Urinary bladder (tissue), 4 donors: ENCODE measurements around the gene TRIM71. TPM values are rescaled to one million over a fixed set of nuclear protein-coding genes. Genes with fewer than 3 reads are reported as not detected.
"Not testable (repeated sequence)": the region's sequence is repeated elsewhere in the genome, so short reads cannot be mapped to it uniquely, and the experiment has no call there.

ENCODE experiments used
- DNase-seq: peaks from one replicate; pipeline ENCODE4 v3.0.0-alpha.2; 2015; ENCODE audit errors: extremely low spot score
- H3K27ac ChIP-seq: one replicate; pipeline ENCODE4 v1.5.1; 2013; ENCODE audit warnings: low read depth, mild to moderate bottlenecking, moderate library complexity
- H3K36me3 ChIP-seq: one replicate; pipeline ENCODE4 v1.6.1; 2013; ENCODE audit warnings: mild to moderate bottlenecking, moderate library complexity; ENCODE audit not compliant: insufficient read depth
- H3K4me1 ChIP-seq: one replicate; pipeline ENCODE4 v1.6.1; 2013; ENCODE audit warnings: mild to moderate bottlenecking, moderate library complexity; ENCODE audit not compliant: insufficient read depth
- H3K4me3 ChIP-seq: one replicate; pipeline ENCODE4 v1.5.1; 2013; ENCODE audit warnings: low read depth, low read length
- WGBS: extraction: QIAGEN DNeasy Blood & Tissue Kit; methylation state at CpG from one replicate; pipeline ENCODE4 v1.1.7; 2013; 5-methylcytosine and 5-hydroxymethylcytosine counted together
- polyA plus RNA-seq: library from polyadenylated mRNA; stranded (reverse); fragments of 200-250 nt; gene quantifications from one replicate; pipeline ENCODE4 v1.2.3, GENCODE V29; 2013
- total RNA-seq: library from RNA; depleted of rRNA; stranded (reverse); fragments of >200 nt; gene quantifications from one replicate; pipeline ENCODE4 v1.2.3, GENCODE V29; 2014
- donor health status: healthy with polysubstance abuse.
- donor health status: healthy.

The TRIM71 gene
- total RNA-seq (0.74 TPM), polyA plus RNA-seq (not detected)

DNA sequence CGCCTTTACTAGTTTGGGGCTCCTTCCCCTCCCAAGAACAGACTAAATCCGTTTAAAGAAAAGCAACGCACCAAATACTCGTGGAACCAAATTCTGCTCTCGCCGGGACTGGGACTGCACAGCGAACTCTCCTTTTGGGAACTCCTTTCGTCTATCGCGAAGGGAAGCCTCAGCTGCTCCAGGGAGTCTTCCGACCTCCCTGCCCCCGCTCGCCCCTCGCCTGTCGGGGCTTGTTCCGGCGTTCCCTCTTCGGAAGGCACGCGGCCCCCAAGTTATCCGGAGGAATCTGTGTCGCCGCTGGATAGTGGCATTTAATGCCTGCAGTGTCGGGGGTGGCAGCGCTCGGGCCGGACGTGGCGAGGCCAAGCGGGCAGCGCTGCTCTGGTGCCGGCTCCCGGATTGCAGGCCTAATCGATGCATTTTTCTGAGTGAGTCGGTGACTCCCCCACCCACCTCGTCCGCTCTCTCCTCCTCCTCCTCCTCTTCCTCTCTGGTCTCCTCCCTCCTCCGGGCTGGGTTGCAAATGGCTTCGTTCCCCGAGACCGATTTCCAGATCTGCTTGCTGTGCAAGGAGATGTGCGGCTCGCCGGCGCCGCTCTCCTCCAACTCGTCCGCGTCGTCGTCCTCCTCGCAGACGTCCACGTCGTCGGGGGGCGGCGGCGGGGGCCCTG lies at the start of gene TRIM71:
Gene TRIM71, plus strand, starts transcription at position 440 of the 671 bp plus-strand sequence. Its CDS starts 84 bp downstream, at position 524.
- DNase-seq: no peak
- no peaks in the 10 kb centered on the region for H3K36me3 ChIP-seq
- no peak within 1 kb of the TSS for H3K27ac ChIP-seq
- H3K4me3 ChIP-seq: peak within 1 kb of the TSS; percentile 45
- WGBS: under 1% methylated on average over 59 of the region's 59 CpGs
- peaks cover 3% of the 10 kb centered on the region for H3K4me1 ChIP-seq

DNA sequence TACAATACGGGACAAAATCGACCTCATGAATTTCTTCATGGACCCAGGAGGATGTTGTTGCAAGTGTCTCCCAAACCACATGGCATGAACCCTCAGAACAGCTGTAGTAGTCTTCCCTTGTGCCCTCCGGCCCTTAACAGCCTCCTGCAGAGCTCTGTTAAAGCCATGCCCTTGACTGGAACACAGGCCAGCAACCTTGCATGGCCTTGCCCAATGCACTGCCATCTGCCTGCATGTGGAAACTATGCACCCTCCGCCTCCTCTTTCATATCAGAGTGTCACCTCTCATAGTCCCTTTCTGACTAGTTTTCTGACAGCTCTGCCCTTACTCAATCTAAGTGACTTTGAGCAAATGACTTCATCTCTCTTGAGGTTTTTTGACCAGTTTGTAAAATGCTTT lies 39.4 kb upstream of the TRIM71 start:
- no peak for DNase-seq
- H3K4me3 ChIP-seq: no peak overlapping the region
- H3K4me1 ChIP-seq: no peaks in the 10 kb centered on the region
- no peaks in the 10 kb centered on the region for H3K36me3 ChIP-seq
- no peak overlapping the region for H3K27ac ChIP-seq
- 91% methylated on average over 4 of the region's 4 CpGs for WGBS

DNA sequence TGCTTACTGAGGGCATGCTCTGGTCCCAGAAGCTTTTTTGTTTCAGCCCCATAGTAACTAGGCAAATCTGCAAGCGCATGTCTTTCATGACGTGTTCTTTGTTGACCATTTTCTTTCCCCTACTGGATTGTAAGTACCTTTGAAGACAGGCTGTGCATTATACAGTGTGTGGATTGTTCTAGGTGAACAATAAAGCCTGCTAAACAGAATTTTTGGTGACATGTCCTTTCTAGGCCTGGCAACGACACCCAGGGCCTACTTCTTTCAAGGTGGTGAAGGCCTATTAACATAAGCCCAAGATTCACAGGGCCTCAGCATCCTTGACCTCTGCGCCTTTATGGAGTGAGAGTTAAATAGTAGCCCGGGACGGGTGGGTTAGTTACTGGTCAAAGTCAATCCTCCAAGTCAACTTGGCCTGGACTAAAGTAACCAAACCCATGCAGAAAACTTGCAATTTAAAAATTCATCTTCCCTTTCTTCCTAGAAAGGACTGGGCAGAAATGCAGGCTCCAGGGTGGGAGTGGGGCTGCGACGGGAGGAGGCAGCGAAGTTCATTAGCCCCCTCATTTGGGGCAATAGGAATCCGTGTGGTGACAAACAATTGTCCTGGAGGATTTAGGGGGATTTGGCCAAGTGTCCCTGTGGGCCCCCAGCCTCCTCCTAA lies 37.6 kb upstream of the TRIM71 start:
- DNase-seq: no peak
- Histone ChIP-seq H3K27ac (no peak overlapping the region), H3K36me3 (no peaks in the 10 kb centered on the region), H3K4me1 (no peaks in the 10 kb centered on the region), H3K4me3 (no peak overlapping the region)
- WGBS: 90% methylated on average over 10 of the region's 10 CpGs

DNA sequence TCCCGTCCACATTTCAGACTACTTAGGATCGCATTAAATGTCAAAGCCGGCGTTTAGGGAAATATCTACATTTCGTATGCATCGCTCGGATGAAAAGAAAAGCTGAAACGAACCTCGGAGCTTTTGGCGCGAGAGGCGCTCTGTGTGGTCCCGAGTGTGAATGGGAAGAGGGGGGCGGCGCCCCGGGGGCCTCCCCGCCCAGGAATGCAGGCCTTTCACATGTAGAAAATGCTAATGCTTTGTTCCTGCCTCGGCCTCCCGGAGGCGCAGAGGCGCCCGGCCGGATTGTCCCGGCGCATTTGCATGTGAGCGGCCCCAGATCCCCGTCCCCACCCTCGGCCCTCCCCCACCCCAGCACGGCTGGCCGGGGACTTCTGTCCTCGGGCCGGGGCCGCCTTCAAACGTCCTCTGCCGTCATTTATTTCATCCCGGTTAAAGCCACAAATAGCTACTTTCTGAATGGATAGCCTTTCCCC lies 37.0 kb upstream of the TRIM71 start:
- no peaks in the 10 kb centered on the region for H3K36me3 ChIP-seq
- WGBS: 5% methylated on average over 36 of the region's 36 CpGs
- no peak overlapping the region for H3K27ac ChIP-seq
- H3K4me1 ChIP-seq: no peaks in the 10 kb centered on the region
- DNase-seq: no peak
- peak overlapping the region; percentile 32 for H3K4me3 ChIP-seq

DNA sequence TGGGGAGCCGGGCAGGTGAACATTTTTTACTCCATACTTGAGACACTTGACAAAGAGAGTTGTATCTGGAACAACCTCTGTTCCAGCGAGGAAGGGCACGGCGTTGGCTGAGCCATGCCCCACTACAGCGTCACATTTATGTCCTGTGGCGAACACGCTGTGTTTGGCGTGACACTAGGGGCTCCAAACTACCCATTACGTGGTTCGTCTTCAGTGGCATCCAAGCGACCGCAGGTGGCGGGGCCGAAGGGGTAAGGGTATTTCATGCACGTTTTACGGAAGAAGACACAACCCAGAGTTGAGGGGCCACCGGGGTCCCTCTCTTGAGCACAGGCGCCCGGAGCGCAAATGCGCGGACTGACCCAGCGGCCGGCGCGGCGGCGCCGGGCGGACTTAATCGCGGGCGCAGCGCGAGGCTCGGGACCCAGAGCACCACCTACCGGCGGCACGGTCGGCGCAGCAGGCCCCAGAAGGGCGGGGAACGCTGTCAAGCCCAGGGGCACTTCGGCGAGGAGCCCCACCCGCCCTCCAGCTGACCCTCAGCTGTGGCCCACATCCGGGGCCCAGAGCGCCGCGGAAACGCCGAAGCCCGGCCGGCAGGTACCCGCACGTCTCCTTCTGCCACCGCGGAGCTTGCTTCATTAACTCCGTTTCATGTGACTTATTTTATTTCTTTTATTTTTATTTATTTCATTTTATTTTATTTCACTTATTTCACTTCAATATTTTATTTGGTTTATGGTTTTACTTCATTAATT lies 36.4 kb upstream of the TRIM71 start:
- 3% methylated on average over 59 of the region's 59 CpGs for WGBS
- peak; percentile 31 for DNase-seq
- Histone ChIP-seq H3K36me3 (no peaks in the 10 kb centered on the region), H3K4me3 (peak overlapping the region; percentile 32), H3K4me1 (no peaks in the 10 kb centered on the region), H3K27ac (no peak overlapping the region)

DNA sequence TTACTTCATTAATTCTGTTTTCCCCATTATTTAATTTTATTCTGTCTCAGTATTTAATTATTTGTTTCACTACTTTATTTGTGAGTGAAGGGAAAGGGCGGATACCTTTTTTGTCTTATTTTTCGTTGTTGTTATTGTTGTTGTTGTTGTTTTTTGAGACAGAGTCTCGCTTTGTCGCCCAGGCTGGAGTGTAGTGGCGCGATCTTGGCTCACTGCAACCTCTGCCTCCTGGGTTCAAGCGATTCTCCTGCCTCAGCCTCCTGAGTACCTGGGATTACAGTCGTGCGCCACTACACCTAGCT lies 35.9 kb upstream of the TRIM71 start:
- DNase-seq, H3K4me1 ChIP-seq, H3K27ac ChIP-seq, H3K4me3 ChIP-seq, H3K36me3 ChIP-seq: not testable (repeated sequence)
- 94% methylated on average over 9 of the region's 9 CpGs for WGBS

DNA sequence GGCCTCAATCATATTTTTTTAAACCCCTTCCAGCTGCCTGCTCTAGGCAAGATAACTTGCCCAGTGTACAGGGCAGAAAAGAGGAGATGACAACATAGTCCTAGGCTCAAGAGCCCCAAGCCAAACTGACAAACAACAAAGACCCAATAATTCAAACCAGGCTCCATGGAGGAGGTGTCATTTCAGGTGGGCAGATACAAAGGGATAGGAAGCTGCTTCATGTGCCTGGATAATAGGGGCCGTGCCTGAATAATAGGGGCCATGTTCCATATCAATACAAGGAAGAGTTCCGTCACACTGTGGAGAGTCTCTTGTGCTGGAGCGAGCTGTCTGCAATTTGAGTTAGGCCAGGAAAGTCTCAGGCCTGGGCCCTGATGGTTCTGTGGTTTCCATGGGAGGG lies 35.4 kb upstream of the TRIM71 start:
- no peak overlapping the region for H3K4me3 ChIP-seq
- WGBS: 94% methylated on average over 3 of the region's 3 CpGs
- H3K36me3 ChIP-seq: no peaks in the 10 kb centered on the region
- no peaks in the 10 kb centered on the region for H3K4me1 ChIP-seq
- no peak for DNase-seq
- H3K27ac ChIP-seq: no peak overlapping the region

DNA sequence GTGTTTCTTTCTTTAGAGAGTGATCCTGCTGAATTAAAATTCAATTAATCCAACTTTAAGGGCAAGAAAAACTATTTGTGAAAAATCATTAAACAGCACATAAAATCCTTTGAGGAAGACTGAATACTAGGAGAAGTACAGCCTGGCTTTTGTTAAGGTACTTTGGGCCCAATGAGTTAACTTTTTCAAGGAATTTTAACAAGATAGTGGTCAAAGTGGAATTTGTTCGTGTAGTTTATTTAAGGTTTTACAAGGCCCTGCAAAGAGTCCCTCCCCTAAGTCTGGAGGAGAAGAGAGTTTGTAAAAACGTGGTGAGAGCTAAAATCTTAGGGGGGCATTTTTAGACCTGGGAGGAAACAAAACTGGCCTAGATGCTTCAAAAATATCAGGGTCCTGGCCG lies 26.0 kb upstream of the TRIM71 start:
- H3K27ac ChIP-seq: no peak overlapping the region

DNA sequence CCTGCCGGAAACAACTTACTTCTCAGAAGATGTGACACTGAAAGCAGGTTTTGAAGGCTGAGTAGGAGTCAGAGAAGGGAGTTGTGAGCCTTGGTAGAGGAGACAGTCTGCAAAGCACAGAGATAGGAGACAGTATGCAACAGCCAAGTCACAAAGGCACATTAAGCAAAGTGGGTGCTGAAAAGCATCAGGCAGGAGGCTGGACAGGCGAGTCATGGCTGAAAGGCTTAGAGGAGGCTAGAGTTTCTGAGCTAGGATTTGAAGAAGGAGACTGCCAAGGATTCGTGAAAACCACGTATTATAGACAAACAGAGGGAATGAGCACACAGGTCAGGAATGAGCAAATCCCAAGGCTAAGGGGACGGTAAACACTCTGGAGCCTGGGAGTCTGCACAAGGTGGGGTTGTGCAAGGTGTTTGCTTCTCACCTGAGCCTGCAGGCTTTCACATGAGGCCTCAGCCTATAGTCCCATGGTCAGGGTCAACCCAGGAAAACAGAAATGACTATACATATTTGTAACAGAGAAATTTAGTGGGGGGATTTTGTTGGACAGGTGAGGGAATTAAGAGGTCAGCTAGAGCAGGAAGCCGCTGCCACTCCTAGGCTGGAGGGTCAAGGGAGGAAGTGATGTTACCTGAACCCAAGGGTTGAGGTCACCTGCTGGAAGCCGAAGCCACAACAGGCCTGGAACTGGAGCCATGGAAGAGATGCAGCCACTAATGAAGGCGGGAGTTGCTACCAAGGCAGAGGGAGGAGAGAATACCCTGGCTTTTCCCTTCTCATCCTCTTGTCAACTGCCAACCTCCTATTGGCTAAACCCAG lies 23.1 kb upstream of the TRIM71 start:
- Histone ChIP-seq H3K27ac (no peak overlapping the region), H3K4me3 (no peak overlapping the region), H3K4me1 (no peaks in the 10 kb centered on the region), H3K36me3 (no peaks in the 10 kb centered on the region)
- DNase-seq: no peak
- WGBS: 72% methylated on average over 8 of the region's 8 CpGs

More for the DNA sequence above, 26.0 kb upstream of the TRIM71 start:
- WGBS: 36% methylated on average over 3 of the region's 3 CpGs
- Histone ChIP-seq H3K4me1 (no peaks in the 10 kb centered on the region), H3K36me3 (no peaks in the 10 kb centered on the region), H3K4me3 (no peak overlapping the region)
- DNase-seq: peak; percentile 48

DNA sequence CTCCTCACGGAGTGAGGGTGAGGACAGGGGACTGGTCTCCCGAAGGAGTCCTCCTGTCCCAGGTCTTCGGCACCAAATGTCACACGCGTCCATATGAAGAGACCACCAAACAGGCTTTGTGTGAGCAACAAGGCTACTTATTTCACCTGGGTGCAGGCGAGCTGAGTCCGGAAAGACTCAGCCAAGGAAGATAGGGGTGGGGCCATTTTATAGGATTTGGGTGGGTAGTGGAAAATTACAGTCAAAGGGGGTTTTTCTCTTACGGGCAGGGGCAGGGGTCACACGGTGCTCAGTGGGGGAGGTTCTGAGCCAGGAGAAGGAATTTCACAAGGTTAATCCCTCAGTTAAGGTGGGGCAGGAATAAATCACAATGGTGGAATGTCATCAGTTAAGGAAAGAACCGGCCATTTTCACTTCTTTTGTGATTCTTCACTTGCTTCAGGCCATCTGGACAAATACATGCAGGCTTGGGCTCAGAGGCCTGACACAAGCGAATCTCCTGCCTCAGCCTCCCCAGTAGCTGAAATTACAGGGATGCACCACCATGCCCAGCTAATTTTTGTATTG lies 21.3 kb upstream of the TRIM71 start:
- H3K4me3 ChIP-seq, DNase-seq, H3K27ac ChIP-seq, H3K4me1 ChIP-seq, H3K36me3 ChIP-seq: not testable (repeated sequence)
- 83% methylated on average over 11 of the region's 11 CpGs for WGBS

DNA sequence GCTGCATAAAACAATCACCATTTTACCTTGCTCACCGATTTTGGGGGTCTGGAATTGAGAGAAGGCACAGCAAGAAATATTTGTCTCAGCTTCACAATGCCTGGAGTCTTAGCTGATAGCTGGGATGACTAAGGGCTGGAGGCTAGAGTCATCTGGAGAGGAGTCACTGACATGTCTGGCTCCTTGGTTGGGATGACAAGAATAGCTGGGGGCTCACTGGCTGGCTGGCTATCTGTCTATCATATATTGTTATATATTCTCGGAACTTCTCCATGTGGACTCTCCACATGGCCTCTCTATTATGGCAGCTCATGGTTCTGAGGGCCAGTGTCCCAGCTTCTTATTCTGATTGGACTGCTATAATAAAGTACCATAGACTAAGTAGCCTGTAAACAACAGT lies 20.0 kb upstream of the TRIM71 start:
- WGBS: 82% methylated on average over 2 of the region's 2 CpGs
- no peaks in the 10 kb centered on the region for H3K36me3 ChIP-seq
- no peak overlapping the region for H3K27ac ChIP-seq
- no peaks in the 10 kb centered on the region for H3K4me1 ChIP-seq
- no peak overlapping the region for H3K4me3 ChIP-seq
- no peak for DNase-seq

DNA sequence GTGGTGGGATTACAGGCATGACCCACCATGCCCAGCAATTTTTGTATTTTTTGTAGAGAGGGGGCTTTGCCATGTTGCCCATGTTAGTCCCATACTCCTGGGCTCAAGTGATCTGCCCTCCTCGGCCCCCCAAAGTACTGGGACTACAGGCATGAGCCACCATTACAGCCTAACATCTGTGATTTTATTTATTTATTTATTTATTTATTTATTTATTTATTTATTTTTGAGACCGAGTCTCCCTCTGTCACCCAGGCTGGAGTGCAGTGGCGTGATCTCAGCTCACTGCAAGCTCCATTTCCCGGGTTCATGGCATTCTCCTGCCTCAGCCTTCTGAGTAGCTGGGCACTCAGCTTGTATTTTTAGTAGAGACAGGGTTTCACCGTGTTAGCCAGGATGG lies 16.4 kb upstream of the TRIM71 start:
- not testable (repeated sequence) for H3K4me1 ChIP-seq, H3K4me3 ChIP-seq, H3K36me3 ChIP-seq, H3K27ac ChIP-seq, DNase-seq
- WGBS: 97% methylated on average over 5 of the region's 5 CpGs

DNA sequence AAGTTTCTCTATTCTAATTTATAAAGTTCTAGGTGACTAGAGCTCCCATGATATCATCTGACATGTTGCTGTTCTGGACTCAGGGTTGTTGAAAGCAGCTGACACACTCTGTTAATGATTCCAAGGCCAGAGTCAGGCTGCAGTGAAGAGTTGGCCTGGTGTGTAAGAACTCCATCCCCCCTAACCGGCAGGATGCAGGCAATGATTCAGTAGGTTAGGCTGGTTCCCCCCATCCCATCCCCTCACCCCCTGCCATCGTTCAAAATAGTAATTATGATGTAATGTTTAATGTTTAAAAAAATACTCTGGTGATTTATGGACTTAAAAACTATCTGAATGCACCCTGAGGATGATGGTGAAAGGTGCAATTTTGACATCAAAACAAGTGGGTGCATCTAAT lies 4.6 kb upstream of the TRIM71 start:
- no peak for DNase-seq
- 30% methylated on average over 2 of the region's 2 CpGs for WGBS
- Histone ChIP-seq H3K4me3 (no peak overlapping the region), H3K4me1 (peaks cover 3% of the 10 kb centered on the region), H3K27ac (no peak overlapping the region), H3K36me3 (no peaks in the 10 kb centered on the region)
